GM12872 (cell line): ENCODE measurements around the gene ATAT1.

ENCODE experiments used
- TF ChIP-seq, protein P1 (sequence below): IDR thresholded peaks from 3 replicates; pipeline ENCODE4 v1.5.1; 2011; ENCODE audit warnings: low read depth, mild to moderate bottlenecking, low read length, moderate library complexity; ENCODE audit not compliant: insufficient read depth

ATAT1 gene

GRCh38 chr6:30684386-30685156 is 57.9 kb downstream of the ATAT1 start:
- TF ChIP-seq, protein P1, sequence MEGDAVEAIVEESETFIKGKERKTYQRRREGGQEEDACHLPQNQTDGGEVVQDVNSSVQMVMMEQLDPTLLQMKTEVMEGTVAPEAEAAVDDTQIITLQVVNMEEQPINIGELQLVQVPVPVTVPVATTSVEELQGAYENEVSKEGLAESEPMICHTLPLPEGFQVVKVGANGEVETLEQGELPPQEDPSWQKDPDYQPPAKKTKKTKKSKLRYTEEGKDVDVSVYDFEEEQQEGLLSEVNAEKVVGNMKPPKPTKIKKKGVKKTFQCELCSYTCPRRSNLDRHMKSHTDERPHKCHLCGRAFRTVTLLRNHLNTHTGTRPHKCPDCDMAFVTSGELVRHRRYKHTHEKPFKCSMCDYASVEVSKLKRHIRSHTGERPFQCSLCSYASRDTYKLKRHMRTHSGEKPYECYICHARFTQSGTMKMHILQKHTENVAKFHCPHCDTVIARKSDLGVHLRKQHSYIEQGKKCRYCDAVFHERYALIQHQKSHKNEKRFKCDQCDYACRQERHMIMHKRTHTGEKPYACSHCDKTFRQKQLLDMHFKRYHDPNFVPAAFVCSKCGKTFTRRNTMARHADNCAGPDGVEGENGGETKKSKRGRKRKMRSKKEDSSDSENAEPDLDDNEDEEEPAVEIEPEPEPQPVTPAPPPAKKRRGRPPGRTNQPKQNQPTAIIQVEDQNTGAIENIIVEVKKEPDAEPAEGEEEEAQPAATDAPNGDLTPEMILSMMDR, result no peak

DNA sequence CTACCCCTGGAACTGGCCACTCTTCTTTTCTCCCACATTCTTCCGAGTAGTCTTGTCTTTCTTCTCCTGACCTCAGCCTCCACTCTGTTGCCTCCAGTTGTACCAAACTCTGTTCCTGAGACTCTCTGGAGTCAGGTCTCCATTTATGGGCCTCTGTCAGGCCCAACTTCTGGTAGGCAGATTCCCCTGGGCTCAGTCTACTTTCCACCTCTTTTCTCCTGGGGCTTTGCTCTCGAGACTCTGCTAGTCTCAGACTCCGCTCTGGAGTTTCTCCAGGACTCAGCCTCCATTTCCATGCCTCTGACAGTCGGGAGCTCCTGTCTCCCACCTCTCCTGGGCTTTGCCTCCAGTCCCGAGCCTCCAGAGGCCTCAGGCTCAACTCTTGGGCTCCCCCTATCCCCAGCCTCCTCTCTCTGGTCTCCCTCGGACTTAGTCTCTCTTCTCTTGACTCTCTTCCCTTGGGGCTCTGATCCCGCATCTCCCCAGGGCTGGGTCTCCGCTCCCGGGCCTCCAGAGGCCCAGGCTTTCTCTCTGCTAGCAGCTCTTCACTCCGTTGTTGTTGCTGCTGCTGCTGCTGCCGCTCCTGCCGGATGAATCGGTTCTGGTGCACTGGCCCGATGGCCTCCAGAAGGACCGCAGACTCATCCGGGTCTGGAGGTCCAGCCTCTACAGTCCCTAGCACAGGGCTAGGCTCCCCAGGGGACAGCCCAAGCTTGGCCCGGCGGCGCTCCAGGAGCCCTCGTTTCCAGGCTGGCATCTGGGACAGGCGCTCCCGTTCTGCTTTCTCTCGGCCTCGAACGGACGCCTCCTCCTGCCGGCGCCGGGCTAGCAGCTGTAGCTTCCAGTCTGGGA is 58.7 kb downstream of the ATAT1 start:
- TF ChIP-seq, protein P1, result peak; percentile 58

- TF ChIP-seq, protein P1, result no peak
Observed at GRCh38 chr6:30686009-30686907, 59.6 kb downstream of the ATAT1 start, which contains the start of gene PPP1R18. Gene PPP1R18 (minus strand): TSS chr6:30686645. CDS start chr6:30686018, 627 bp downstream.

DNA sequence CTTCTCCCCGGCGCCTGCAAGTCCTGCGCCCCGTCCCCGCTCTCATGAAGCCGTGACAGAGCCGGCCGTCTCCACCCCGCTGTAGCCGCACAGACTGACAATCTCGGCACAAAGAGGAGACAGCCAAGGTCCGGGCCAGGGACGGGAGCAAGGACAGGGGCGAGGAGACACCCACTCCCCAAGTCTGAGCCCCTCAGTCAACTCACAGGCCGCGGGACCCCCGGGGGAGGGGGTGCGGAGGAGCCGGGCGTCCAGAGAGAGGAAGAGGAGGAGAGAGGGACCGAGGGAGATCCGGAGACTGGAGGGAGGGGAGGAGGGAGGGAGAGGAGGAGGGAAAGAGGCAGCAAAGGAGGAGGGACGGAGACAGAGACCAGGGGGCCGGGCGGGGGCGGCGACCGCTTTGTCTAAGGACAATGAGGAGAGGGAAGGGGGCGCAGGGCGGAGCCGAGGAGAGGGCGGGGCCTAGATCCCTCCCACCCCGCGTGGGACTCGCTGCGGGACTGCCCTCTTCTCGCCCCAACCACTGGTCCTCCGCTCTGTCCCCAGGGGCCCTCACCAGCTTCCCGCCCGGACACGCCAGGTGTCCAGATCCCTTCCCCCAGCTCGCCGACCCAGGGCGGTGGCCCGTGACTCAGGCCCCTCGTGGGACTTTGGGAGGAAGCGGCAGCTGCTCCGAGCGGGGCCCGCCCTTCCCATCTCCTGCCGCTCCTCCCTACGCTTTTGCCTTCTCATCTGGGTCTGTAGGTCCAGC is 60.4 kb downstream of the ATAT1 start:
- TF ChIP-seq, protein P1, result no peak

DNA sequence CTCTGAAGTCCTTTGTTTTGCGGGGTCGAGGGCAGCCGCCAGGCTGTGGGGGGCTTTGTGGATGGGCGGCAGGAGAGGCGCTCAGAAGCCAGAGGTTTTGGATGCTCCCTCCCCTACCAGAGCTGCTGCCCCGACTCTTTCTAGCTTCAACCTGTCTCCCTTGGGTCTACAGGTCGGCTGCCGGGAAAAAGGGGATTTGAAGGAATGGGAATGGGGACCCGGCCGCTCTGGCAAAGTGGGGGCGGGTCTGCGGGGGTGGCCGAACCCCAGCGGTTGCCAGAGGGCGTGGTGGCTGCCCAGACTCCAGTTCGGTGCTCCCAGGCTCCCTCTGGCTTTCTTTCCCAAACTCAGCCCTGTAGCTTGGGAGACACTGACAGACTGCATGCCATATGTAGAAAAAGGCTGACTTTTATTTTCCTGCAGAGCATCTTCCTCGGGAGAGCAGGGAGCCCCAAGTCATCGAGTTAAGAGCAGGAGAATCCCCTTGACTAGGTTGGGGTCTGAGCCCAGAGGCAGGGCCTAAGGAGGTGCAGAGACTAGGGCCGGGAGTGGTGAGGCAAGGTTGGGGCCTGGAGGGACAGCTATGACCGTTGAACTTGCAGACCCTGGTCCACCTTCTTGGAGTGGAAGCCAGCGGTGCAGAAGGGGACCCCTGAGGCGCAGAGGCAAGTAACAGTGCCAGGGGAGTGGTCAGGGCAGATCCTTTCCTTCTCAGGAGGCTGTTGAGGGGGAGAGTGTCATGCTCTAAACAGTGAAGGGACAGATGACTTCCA is 61.2 kb downstream of the ATAT1 start:
- TF ChIP-seq, protein P1, result no peak

GRCh38 chr6:30688569-30688968 is 61.9 kb downstream of the ATAT1 start:
- TF ChIP-seq, protein P1, result peak; percentile 25; the same call in 2 of the 3 replicates
